Measurements from ENCODE around the gene OR52N4. TPM values are rescaled to one million over a fixed set of nuclear protein-coding genes. Genes with fewer than 3 reads are reported as not detected.

The OR52N4 gene
- total RNA-seq, 1 experiment from 2014 or later = not detected

GRCh38 chr11:5722622-5723021, 31.4 kb upstream of the OR52N4 start:
- intact Hi-C loops (cut with micrococcal nuclease) = no loop called here
- Histone ChIP-seq H3K4me3 (replicated peaks in 1 of 2; ENCODE audit: low read depth in 1 of 2, low read length in 2 of 2) (no peak overlapping the region), H4K20me1 (ENCODE audit: insufficient read depth) (no peaks in the 10 kb centered on the region), H3K27me3 (ENCODE audit: insufficient read depth, low read length) (peaks cover 86% of the 10 kb centered on the region), H3K4me2 (ENCODE audit: low read length) (no peak overlapping the region), H3K9ac (ENCODE audit: low read length) (no peak overlapping the region), H3K9me2 (ENCODE audit: insufficient read depth) (no peaks in the 10 kb centered on the region), H3K79me2 (ENCODE audit: insufficient read depth, low read length) (no peaks in the 10 kb centered on the region), H3K4me1 (ENCODE audit: control insufficient read depth in 1 of 2, insufficient read depth in 2 of 2, low read length in 2 of 2) (no peaks in the 10 kb centered on the region), H2AFZ (ENCODE audit: low read depth, low read length, poor library complexity, severe bottlenecking) (no peak overlapping the region), H3K27ac (ENCODE audit: low read depth, low read length) (no peak overlapping the region), H3K36me3 (ENCODE audit: control insufficient read depth in 1 of 2, insufficient read depth in 2 of 2, low read length in 2 of 2) (no peaks in the 10 kb centered on the region), H3K9me3 (ENCODE audit: control insufficient read depth in 1 of 2, insufficient read depth in 1 of 2, low read depth in 1 of 2, low read length in 2 of 2) (no peaks in the 10 kb centered on the region)
- no TSS peak for BruUV-seq (replicated peaks)
- ATAC-seq (no peak), DNase-seq (ENCODE audit: low read depth, low spot score) (no peak)
- POLR2A ChIA-PET = no interaction called here
- CTCF ChIA-PET = no interaction called here
- TF ChIP-seq ZFX (IDR thresholded peaks at IDR 0.05) (no peak), POLR2AphosphoS5 (IDR thresholded peaks at IDR 0.05; ENCODE audit: low read depth, low read length) (no peak), REST (IDR thresholded peaks at IDR 0.05; ENCODE audit: low read depth) (no peak), MAX (IDR thresholded peaks at IDR 0.05) (no peak), RAD21 (IDR thresholded peaks at IDR 0.05; ENCODE audit: low read depth) (no peak), CEBPB (IDR thresholded peaks at IDR 0.05; ENCODE audit: low read depth) (no peak), FOSL1 (IDR thresholded peaks at IDR 0.05; ENCODE audit: low read depth) (no peak), TCF7L2 (IDR thresholded peaks at IDR 0.05; ENCODE audit: borderline replicate concordance, extremely low read depth, insufficient read depth, insufficient read length) (no peak), SIN3A (IDR thresholded peaks at IDR 0.05; ENCODE audit: low read depth) (no peak), SP1 (IDR thresholded peaks at IDR 0.05; ENCODE audit: low read depth) (no peak), ELF1 (IDR thresholded peaks at IDR 0.05; ENCODE audit: borderline replicate concordance, low read depth) (no peak), EZH2phosphoT487 (IDR thresholded peaks at IDR 0.05; ENCODE audit: borderline replicate concordance) (no peak), SRF (IDR thresholded peaks at IDR 0.05; ENCODE audit: low read depth) (no peak), EGR1 (IDR thresholded peaks at IDR 0.05; ENCODE audit: low read depth) (no peak), CTCF (IDR thresholded peaks at IDR 0.05 in 2 of 3, conservative IDR thresholded peaks at IDR 0.05 in 1 of 3; ENCODE audit: borderline replicate concordance in 1 of 3, insufficient read depth in 1 of 3, low read depth in 2 of 3, low read length in 2 of 3) (no peak), YY1 (IDR thresholded peaks at IDR 0.05; ENCODE audit: extremely low read depth, insufficient replicate concordance, low read depth, low read length) (no peak)
- RAD21 ChIA-PET (ENCODE audit: low non-redundant PET in 1 of 2, low total read pairs in 2 of 2, uncharacterized antibody in 2 of 2, unreplicated experiment in 2 of 2) = no interaction called here
